NCI-H524 (cell line): Measurements from ENCODE around the gene C11orf91.

Experiments used
- DNase-seq, 2 experiments: peaks; one replicate each; lab custom pipeline; 2025; lab: John Stamatoyannopoulos, UW

C11orf91 gene

GRCh38 chr11:33651555-33651954, 49.1 kb downstream of the C11orf91 start:
- no peak for DNase-seq

DNA sequence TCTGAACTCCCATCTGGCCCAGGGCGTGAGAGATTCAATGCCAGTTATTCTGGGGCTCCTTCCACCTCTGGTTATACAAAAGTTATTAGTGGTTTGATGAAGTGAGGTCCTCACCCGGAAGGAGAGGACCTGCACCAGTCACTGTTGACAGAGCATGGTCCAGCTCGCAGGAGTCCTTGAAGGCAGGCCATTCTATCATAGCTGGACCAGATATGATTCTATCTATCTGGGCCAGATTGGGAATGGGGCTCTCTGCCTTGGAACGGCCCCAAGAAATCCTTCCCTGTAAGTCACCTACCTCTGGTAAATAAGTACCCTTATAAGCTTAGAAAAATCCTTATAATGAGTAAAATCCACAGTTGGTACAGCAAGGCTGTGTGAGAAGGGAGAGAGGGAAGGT, 50.7 kb downstream of the C11orf91 start:
- no peak for DNase-seq
